PFSK-1 (cell line): Measurements from ENCODE around the gene TMX3.

Experiments
- TAF1 ChIP-seq: IDR thresholded peaks from 2 replicates; pipeline ENCODE4 v1.6.1; 2012; ENCODE audit warnings: low read length, control low read depth, borderline replicate concordance; ENCODE audit not compliant: insufficient read depth
- TF ChIP-seq, protein P1 (sequence below), 2 experiments: IDR thresholded peaks; 2 replicates each; pipeline versions ENCODE4 v1.6.1 to v1.8.0; 2011 to 2012; ENCODE audit warnings: low read depth in 2 of 2, low read length in 2 of 2, control low read depth in 1 of 2, inconsistent platforms in 1 of 2, mild to moderate bottlenecking in 1 of 2, moderate library complexity in 1 of 2; ENCODE audit not compliant: insufficient read depth in 1 of 2

DNA sequence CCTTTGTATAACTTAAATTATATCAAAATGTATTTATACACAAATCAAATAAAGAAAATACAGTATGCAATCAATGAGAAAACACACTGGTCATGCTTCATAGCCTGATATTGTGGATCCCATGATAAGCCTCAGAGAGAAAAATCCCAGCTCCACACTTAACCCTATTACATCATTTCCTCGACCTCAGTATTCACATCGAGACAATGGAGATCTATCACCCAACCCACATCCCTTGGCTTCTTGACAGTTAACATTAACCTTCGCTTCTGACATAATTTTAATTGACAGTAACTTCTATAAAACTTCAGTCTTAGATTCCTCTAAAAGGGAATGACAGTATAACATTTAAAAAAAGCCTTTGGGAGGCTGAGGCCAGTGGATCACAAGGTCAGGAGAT is 11.6 kb downstream of the TMX3 start:
- TF ChIP-seq TAF1, result no peak
- TF ChIP-seq, protein P1, sequence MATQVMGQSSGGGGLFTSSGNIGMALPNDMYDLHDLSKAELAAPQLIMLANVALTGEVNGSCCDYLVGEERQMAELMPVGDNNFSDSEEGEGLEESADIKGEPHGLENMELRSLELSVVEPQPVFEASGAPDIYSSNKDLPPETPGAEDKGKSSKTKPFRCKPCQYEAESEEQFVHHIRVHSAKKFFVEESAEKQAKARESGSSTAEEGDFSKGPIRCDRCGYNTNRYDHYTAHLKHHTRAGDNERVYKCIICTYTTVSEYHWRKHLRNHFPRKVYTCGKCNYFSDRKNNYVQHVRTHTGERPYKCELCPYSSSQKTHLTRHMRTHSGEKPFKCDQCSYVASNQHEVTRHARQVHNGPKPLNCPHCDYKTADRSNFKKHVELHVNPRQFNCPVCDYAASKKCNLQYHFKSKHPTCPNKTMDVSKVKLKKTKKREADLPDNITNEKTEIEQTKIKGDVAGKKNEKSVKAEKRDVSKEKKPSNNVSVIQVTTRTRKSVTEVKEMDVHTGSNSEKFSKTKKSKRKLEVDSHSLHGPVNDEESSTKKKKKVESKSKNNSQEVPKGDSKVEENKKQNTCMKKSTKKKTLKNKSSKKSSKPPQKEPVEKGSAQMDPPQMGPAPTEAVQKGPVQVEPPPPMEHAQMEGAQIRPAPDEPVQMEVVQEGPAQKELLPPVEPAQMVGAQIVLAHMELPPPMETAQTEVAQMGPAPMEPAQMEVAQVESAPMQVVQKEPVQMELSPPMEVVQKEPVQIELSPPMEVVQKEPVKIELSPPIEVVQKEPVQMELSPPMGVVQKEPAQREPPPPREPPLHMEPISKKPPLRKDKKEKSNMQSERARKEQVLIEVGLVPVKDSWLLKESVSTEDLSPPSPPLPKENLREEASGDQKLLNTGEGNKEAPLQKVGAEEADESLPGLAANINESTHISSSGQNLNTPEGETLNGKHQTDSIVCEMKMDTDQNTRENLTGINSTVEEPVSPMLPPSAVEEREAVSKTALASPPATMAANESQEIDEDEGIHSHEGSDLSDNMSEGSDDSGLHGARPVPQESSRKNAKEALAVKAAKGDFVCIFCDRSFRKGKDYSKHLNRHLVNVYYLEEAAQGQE (IDR thresholded peaks at IDR 0.05; ENCODE audit: insufficient read depth in 1 of 2, low read depth in 2 of 2, low read length in 2 of 2), result no peak
